ENCODE measurements around the gene PSMD5. TPM values are rescaled to one million over a fixed set of nuclear protein-coding genes. Genes with fewer than 3 reads are reported as not detected.

PSMD5 gene
- polyA plus RNA-seq, 1 of the 3 experiments (the other 2 are of a cell fraction), result 13.7 TPM

GRCh38 chr9:120872791-120873502 is 30.2 kb upstream of the PSMD5 start:
- Histone ChIP-seq H2AFZ (ENCODE audit: low read depth) (no peak overlapping the region), H3F3A (replicated peaks; ENCODE audit: insufficient read depth) (peaks cover 8% of the 10 kb centered on the region), H3K27me3 (ENCODE audit: insufficient read depth) (no peaks in the 10 kb centered on the region), H3K27ac (ENCODE audit: low read depth in 2 of 2, low read length in 1 of 2) (no peak overlapping the region), H4K20me1 (ENCODE audit: insufficient read depth) (no peaks in the 10 kb centered on the region), H3K79me2 (ENCODE audit: insufficient read depth) (peaks cover 26% of the 10 kb centered on the region), H3K9me3 (no peaks in the 10 kb centered on the region), H3K4me1 (ENCODE audit: control insufficient read depth in 1 of 2, insufficient read depth in 2 of 2, low read depth in 1 of 2, low read length in 1 of 2) (peaks cover 13 to 22% of the 10 kb centered on the region in 2 experiments; a peak in 3 of 4 replicates), H3K4me3 (ENCODE audit: low read depth in 2 of 2, low read length in 1 of 2) (no peak overlapping the region), H3K36me3 (replicated peaks in 1 of 2; ENCODE audit: control insufficient read depth in 1 of 2, insufficient read depth in 2 of 2, low read length in 1 of 2) (peaks cover 16 to 27% of the 10 kb centered on the region in 2 experiments), H3K9me2 (no peaks in the 10 kb centered on the region), H3K9ac (no peak overlapping the region), H3K4me2 (no peak overlapping the region)
- ChIA-PET POLR2A (interaction anchor here (1.1 kb wide), 2 partner anchors 18 to 62 kb away, joined by 3 read pairs; no protein-coding TSS in a partner anchor), CTCF (interaction anchor here (0.5 to 3.3 kb wide), 5 partner anchors 10 to 342 kb away, joined by 3 to 12 read pairs (median 4); no protein-coding TSS in a partner anchor)
- DNase-seq, result no peak
- 93% methylated on average over 3 of the region's 3 CpGs for WGBS (ENCODE audit: low lambda C conversion rate)
- TF ChIP-seq FOXJ3 (CRISPR knock-in tag; IDR thresholded peaks at IDR 0.05) (no peak), GATA2 (CRISPR knock-in tag; IDR thresholded peaks at IDR 0.05) (no peak), MEF2A (IDR thresholded peaks at IDR 0.05; ENCODE audit: borderline replicate concordance, low read depth) (no peak), REST (IDR thresholded peaks at IDR 0.05; ENCODE audit: low read depth, low read length) (no peak), USF2 (IDR thresholded peaks at IDR 0.05; ENCODE audit: borderline replicate concordance, low read depth, low read length) (no peak)

GRCh38 chr9:120870206-120870605 is 27.5 kb upstream of the PSMD5 start:
- H3K79me2 ChIP-seq (ENCODE audit: insufficient read depth), result peaks cover 17% of the 10 kb centered on the region; the same call in 1 of the 2 replicates
- no peak overlapping the region for H3K4me3 ChIP-seq (ENCODE audit: low read depth in 2 of 2, low read length in 1 of 2)
- peaks cover 1 to 8% of the 10 kb centered on the region in 2 experiments; a peak in 2 of 4 replicates for H3K4me1 ChIP-seq (ENCODE audit: control insufficient read depth in 1 of 2, insufficient read depth in 2 of 2, low read depth in 1 of 2, low read length in 1 of 2)
- 96% methylated on average over 5 of the region's 9 CpGs for WGBS (ENCODE audit: low lambda C conversion rate)
- H3K27ac ChIP-seq (ENCODE audit: low read depth in 2 of 2, low read length in 1 of 2), result no peak overlapping the region
- ChIA-PET POLR2A (no interaction called here), CTCF (interaction anchor here (1.1 to 1.6 kb wide), 2 partner anchors 66 to 114 kb away, joined by 4 to 6 read pairs; no protein-coding TSS in a partner anchor)
- no peaks in the 10 kb centered on the region for H4K20me1 ChIP-seq (ENCODE audit: insufficient read depth)
- H3K27me3 ChIP-seq (ENCODE audit: insufficient read depth), result no peaks in the 10 kb centered on the region
- H3K9me3 ChIP-seq, result no peaks in the 10 kb centered on the region
- H3K9me2 ChIP-seq, result no peaks in the 10 kb centered on the region
- H3K36me3 ChIP-seq (replicated peaks in 1 of 2; ENCODE audit: control insufficient read depth in 1 of 2, insufficient read depth in 2 of 2, low read length in 1 of 2), result peaks cover 27 to 31% of the 10 kb centered on the region in 2 experiments
- no peak overlapping the region for H3K4me2 ChIP-seq
- peaks cover 3% of the 10 kb centered on the region for H3F3A ChIP-seq (replicated peaks; ENCODE audit: insufficient read depth)
- no peak overlapping the region for H2AFZ ChIP-seq (ENCODE audit: low read depth)
- TF ChIP-seq IRF3 (IDR thresholded peaks at IDR 0.05; ENCODE audit: low read depth, low read length) (no peak), TCF12 (IDR thresholded peaks at IDR 0.05) (no peak), SMC3 (IDR thresholded peaks at IDR 0.05; ENCODE audit: low read depth, low read length) (no peak), ZBTB33 (IDR thresholded peaks at IDR 0.05; ENCODE audit: borderline replicate concordance, low read depth) (no peak)
- no peak overlapping the region for H3K9ac ChIP-seq
- no peak for DNase-seq

All from SK-N-SH (cell line).